Cardiac fibroblast (primary cell): ENCODE data around the gene PRCD.
"Not testable (repeated sequence)": the region's sequence is repeated elsewhere in the genome, so short reads cannot be mapped to it uniquely, and the experiment has no call there.

Experiments used
- DNase-seq, 2 donors: peaks; one replicate each; pipeline versions ENCODE4 v3.0.0 to v3.0.0-alpha.2; 2010; ENCODE audit warnings: low read depth in 2 of 2
- H3K4me3 ChIP-seq, 2 donors: replicated peaks in 1 of 2; 1 replicate in 1 of 2; 2 replicates in 1 of 2; pipeline ENCODE4 v1.5.1; 2011; ENCODE audit warnings: low read depth in 2 of 2, low read length in 2 of 2, mild to moderate bottlenecking in 2 of 2, moderate library complexity in 1 of 2
- TF ChIP-seq, protein P1 (sequence below): IDR thresholded peaks from one replicate; pipeline ENCODE4 v1.5.1; 2011; ENCODE audit warnings: low read depth, mild to moderate bottlenecking, low read length, inconsistent platforms

PRCD gene

DNA sequence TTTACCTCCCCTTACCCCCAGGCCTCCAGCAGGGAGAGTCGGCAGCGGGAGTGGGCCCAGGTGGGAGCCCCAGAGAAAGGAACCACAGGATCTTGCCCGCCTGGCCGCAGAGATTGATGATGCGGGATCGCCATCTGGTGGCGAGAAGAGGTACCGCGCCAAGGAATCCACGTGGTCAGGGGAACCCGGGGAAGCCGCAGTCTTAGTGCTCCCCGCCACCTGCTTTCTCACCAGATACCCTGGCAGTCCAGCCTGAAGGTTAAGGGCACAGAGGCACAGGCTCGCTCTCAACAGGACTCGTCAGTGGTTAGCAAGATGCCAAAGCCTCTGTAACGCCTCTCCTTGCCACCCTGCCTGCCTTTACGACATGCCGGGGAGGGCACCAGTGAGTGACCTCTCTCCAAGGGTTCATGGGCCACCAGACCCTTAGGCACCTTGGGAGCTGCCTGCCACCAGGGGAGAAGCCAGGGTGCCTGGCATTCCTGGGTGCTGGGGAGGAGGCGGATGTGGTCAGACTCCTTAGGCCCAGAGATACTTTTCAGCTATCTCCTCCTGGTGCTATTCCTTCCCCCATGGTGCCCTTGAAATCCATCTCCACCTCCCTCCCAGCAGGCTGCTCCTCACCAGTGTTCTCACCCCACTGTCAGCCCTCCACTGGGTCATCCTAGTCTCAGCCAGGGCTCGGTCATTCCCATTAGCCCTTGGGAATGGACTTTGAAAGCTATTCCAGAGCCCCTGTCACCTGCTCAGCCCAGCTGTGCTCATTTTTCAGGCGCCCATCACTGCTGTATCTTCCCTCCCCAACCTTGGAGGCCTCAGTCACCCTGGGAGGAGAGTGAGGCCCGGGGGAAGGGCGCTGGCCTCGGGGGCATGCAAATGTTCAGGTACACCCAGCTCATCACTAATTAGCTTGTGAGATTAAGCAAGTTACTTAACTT is 33.2 kb upstream of the PRCD start:
- DNase-seq: peak; percentile 67 to 68
- no peak overlapping the region for H3K4me3 ChIP-seq
- TF ChIP-seq, protein P1, sequence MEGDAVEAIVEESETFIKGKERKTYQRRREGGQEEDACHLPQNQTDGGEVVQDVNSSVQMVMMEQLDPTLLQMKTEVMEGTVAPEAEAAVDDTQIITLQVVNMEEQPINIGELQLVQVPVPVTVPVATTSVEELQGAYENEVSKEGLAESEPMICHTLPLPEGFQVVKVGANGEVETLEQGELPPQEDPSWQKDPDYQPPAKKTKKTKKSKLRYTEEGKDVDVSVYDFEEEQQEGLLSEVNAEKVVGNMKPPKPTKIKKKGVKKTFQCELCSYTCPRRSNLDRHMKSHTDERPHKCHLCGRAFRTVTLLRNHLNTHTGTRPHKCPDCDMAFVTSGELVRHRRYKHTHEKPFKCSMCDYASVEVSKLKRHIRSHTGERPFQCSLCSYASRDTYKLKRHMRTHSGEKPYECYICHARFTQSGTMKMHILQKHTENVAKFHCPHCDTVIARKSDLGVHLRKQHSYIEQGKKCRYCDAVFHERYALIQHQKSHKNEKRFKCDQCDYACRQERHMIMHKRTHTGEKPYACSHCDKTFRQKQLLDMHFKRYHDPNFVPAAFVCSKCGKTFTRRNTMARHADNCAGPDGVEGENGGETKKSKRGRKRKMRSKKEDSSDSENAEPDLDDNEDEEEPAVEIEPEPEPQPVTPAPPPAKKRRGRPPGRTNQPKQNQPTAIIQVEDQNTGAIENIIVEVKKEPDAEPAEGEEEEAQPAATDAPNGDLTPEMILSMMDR: peak; percentile 84

DNA sequence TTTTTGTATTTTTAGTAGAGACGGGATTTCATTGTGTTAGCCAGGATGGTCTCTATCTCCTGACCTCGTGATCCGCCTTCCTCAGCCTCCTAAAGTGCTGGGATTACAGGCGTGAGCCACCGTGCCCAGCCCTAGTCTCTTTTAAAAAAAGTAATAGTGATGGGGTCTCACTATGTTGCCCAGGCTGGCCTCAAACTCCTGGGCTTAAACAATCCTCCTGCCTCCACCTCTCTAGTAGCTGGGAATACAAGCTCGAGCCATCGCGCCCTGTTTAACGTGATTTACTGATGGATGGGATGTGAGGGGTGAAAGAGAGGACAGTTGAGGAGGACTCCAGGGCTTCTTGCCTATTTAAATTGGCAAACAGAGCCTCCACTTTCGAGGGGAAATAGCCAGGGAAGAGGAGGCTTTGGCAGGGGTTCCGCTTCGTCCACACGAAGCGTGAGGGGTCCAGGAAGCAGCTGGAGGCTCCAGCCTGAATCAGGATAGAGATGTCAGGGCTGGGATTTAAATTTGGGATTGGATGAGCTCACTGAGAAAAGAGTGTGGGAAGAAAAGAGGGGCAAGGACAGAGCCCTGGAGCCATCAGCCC is 31.3 kb upstream of the PRCD start:
- H3K4me3 ChIP-seq, DNase-seq: not testable (repeated sequence)

DNA sequence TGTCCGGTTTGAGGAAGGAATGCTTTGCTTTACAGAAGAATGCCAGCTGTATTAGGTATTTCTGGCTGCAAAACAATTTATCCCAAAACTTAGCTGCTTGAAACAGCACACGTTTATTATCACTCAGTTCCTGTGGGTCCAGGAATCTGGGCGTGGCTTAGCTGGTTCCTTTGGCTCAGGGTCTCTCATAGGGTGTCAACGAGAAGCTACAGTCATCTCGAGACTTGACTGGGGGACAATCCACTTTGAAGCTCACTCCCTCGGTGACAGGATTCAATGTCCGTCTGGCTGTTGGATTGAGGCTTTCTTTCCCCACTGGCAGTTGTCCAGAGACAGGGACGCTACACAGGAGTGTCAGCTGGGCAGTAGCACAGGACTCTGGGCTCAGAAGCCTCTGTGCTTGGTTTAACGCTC is 29.0 kb upstream of the PRCD start:
- H3K4me3 ChIP-seq: no peak overlapping the region
- TF ChIP-seq, protein P1: no peak
- peak in 1 of 2 donors; percentile 59 for DNase-seq

DNA sequence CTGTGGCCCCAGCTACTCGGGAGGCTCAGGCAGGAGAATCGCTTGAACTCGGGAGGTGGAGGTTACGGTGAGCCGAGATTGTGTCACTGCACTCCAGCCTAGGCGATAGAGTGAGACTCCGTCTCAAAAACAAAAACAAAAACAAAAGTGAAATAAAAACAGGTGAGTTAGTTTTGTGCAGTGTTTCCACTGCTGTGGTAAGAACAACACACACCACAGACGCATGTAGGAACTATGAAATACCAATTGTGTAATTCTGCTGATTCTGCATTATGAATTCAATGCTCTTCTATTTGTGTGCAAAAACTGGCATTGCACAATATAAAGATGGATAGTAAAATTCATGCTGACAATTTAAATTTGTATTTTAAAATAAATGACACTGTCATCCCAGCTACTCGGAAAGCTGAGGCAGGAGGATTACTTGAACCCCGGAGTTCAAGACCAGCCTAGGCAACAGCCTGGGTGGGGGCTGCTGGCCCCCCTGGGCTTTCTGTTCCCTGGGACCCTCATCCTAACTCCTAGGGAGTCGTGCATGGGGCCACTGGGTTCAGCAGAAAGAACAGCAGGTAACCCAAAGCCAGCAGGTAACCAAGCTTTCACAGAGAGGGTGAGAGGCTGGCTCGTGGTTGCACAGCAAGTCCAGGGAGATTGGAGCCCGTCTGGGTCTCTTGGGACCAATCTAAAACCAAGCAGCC is 28.0 kb upstream of the PRCD start:
- DNase-seq: peak in 1 of 2 donors; percentile 43
- H3K4me3 ChIP-seq: no peak overlapping the region
- TF ChIP-seq, protein P1: no peak

DNA sequence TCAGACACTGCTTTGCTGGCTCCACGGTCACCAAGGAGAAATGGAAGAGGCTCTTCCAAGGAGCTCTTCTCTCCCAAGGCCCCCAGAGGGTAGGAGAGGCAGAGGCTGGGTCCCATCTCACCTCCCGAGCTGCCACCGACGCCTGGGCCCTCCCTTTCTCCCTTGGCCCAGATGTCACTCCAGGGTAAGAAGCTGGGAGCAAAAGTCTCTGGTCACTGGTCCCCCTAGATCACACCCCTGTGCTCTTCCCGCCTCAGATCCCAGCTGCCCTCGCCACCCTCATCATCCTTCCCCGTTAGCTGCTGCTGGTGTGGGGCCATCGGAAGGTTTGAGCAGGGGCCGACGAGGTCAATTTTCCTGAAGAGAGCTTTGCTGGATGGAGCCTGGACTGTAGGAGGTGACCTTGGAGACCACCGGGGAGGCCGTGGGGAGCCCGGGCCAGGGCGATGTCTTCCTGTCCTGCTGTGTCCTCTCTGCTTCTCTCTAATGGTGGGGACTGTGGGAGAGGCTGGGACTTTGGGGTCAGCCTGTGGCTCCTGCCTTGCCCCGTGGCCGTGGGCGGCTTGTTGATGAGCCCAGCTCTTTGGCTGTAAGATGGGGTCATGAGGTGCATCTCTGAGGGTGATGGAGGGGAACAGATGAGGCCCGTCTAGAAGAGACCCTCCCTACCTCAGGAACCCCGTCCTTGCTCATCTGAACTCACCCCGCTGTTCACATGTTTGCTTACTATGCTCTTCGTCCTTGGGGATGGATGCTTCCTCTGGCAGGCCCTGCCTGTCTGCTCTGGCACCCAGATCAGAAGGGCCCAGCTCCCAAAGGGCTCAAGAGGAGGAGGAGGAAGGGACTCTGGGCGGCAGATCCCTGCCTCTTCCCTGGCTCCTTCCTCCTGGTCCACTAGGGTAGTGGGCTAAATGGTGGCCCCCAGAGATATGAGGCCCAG is 27.2 kb upstream of the PRCD start:
- no peak overlapping the region for H3K4me3 ChIP-seq
- DNase-seq: no peak
- TF ChIP-seq, protein P1: no peak

DNA sequence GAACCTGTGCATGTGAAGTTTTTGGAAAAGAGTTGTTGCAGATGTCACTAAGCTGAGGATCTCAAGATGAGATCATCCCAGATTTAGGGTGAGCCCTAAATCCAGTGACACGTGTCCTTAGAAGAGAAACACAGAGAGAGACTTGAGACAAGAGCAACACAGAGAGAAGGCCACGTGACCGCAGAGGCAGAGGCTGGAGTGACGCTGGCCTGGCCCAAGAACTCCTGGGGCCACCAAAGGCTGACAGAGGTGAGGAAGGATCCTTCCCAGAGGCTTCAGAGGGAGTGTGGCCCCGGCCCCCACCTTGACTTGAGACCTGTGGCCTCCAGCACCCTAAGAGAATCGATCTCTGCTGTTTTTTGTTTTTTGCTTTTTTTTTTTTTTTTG is 26.5 kb upstream of the PRCD start:
- TF ChIP-seq, protein P1: no peak
- no peak overlapping the region for H3K4me3 ChIP-seq
- no peak for DNase-seq

DNA sequence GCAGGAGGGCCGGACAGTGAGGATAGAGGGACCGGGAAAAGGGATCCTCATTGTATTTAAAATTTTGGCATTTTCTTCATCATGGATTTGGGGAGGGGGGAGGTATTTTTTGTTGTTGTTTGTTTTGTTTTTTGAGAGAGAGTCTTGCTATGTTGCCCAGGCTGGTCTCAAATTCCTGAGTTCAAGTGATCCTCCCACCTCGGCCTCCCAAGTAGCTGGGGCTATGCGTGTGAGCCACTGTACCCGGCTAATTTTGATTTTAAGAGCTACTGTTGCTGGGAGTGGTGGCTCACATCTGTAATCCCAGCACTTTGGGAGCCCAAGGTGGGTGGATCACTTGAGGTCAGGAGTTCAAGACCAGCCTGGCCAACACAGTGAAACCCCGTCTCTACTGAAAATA is 25.5 kb upstream of the PRCD start:
- H3K4me3 ChIP-seq, DNase-seq: not testable (repeated sequence)
